ENCODE data around the gene MICU1.
A peak's percentile ranks its signal among the peaks of the same experiment; 100 is the strongest.
"Not testable (repeated sequence)": the region's sequence is repeated elsewhere in the genome, so short reads cannot be mapped to it uniquely, and the experiment has no call there.

The MICU1 gene, protein sequence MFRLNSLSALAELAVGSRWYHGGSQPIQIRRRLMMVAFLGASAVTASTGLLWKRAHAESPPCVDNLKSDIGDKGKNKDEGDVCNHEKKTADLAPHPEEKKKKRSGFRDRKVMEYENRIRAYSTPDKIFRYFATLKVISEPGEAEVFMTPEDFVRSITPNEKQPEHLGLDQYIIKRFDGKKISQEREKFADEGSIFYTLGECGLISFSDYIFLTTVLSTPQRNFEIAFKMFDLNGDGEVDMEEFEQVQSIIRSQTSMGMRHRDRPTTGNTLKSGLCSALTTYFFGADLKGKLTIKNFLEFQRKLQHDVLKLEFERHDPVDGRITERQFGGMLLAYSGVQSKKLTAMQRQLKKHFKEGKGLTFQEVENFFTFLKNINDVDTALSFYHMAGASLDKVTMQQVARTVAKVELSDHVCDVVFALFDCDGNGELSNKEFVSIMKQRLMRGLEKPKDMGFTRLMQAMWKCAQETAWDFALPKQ

DNA sequence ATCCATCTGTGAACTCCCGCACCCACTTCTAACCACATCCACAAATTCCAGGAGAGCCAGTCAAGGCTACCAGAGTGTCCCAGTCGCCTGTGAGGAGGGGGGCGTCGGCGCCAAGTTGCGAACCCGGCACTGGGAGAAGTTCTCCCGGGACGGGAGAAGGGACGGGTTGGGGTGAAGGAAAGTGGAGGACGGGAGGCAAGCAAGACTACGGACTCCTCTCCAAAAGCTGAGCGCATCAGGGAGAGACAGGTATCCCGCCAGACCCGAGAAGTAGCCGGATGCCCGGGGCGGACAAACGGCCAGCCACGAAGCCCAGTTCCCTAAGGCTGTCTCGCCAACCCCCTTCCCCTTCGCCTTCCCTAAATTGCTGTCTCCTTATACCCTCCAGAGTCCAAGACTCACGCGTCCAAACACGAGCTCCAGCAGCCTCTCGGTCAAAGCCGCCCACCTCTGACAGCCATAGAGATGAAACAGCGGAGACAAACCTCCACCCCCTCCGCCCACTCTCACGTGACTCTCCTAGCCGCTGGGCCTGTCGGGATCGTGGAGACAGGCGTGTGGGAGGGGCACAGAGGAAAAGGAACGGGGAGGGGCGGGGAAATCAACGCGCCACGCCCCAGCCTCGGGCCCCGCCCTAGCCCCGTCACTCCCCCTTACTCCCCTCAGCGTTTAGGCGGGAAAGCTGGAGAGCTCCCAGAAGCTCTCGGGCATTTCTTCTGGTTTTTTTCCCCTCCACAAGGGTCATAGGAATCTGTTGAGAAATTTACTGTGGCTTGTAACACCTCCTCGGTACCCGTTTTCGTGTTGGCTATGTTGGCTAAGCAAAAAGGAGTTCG lies at the start of gene MICU1:
MICU1 (minus strand) TSS at position 472 of the 836 bp plus-strand sequence. CDS start 59,286 bp downstream, outside the sequence.
- peak; percentile 93 for DNase-seq

DNA sequence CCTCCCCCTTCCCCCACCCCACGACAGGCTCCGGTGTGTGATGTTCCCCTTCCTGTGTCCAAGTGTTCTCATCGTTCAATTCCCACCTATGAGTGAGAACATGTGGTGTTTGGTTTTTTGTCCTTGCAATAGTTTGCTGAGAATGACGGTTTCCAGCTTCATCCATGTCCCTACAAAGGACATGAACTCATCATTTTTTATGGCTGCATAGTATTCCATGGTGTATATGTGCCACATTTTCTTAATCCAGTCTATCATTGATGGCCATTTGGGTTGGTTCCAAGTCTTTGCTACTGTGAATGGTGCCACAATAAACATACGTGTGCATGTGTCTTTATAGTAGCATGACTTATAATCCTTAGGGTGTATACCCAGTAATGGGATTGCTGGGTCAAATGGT lies 48.3 kb upstream of the MICU1 start:
- not testable (repeated sequence) for DNase-seq

DNA sequence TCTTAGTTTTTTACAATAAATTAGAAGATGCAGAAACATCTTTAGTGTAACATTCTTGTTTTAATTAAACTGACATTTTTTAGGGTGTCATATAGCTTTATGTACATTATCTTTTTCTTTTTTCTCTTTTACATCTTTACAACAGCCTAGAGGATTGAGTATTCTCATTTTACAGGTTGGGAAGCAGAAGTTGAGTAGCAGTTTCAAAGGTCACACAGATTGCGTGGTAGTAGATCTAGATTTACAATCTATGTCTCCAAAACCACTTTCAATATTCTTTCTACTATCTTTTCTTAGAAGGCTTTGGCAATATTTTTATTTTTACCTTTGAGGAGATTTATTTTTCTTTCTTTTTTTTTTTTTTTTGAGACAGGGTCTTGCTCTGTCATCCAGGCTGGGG lies 47.4 kb upstream of the MICU1 start:
- no peak for DNase-seq

DNA sequence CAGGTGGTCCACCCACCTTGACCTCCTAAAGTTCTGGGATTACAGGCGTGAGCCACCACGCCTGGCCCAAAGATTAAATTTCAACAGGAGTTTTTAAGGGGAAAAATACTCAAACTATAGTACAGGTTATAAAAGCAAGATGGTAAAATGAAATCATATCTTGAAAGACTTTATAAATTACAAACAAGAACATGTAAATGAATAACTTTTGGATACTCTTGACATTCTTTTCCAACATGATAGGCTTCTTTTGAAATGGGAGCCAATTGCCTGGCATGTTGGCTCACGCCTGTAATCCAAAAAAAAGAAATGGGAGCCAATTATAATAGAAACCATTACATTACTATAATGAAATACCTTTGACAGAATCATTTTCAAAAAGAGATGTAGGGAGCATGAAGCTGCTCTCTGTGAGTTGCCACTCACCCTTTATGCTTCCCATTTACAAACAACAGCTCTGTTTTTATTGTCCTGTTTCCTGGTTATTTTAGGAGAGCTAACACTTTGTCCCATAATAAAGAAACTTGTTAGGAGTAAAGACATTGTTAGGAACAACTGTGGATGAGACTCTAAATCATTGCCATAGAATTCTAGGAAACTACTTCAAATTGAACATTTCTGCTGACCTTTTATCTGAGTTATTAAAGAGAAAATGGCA lies 41.5 kb upstream of the MICU1 start:
- no peak for DNase-seq

DNA sequence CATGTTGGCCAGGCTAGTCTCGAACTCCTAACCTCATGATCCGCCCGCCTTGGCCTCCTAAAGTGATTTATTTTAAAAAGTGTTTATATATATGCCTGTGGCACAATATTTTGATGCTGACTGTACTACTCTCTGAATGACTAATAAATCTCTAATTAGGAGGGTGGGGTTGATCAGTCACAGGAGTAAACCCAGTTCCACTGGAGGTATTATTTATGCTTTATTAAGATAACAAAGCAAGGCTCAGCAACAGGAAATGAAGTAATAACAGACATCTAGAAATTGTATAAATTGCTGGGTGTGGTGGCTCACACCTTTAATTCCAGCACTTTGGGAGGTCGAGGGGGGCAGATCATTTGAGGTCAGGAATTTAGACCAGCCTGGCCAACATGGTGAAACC lies 40.0 kb upstream of the MICU1 start:
- DNase-seq: no peak

DNA sequence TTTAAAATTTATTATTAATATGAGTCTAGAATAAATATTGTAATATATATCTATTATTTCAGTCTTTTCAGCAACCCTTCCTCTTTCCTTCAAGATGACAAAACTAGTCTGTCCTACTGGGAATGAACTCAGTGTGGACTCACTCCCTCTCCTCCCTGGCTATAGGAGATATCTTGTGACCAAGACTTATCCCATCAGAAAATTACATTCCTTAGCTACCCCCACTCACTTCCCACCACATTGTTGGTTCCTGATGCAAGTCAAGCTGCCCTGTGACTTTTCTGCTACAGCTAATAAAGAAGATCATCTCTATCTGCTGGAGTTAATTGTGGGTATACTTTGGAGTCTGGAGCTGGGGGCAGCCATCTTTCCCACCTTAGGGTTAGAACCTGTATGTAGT lies 38.1 kb upstream of the MICU1 start:
- DNase-seq: no peak

DNA sequence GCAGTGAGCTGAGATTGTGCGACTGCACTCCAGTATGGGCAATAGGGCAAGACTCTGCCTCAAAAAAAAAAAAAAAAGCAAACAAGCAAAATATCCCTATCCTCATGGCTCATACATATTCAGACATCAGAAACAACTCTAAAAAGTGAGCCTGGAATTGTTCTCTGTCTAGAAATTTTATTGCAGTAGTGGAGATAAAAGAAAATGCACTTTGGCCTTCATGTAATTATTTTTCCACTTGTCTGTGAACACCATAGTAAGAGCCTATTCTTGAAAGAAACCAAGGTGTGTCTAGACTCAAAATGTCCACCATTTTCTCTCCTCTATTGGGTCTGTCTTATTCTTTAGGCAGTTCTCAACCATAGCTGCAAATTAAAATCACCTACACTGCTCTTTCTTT lies 35.6 kb upstream of the MICU1 start:
- no peak for DNase-seq

DNA sequence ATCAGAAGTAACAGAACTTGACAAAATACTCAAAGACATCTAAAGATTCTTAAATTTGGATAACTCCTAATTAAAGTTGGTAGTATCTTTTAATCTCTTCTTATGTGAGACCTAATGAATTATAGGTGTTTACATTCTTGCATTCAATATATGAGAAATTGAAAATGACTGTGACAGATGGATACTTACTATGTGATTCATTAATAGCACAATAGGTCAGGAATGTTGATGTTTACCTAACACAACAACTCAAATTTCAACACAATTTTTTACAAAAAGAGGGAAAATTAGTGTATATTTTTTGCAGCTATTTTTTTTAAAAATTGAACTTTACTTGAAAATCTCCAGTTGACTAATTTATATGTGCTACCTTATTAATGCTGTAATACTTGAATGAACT lies 34.3 kb upstream of the MICU1 start:
- DNase-seq: no peak

DNA sequence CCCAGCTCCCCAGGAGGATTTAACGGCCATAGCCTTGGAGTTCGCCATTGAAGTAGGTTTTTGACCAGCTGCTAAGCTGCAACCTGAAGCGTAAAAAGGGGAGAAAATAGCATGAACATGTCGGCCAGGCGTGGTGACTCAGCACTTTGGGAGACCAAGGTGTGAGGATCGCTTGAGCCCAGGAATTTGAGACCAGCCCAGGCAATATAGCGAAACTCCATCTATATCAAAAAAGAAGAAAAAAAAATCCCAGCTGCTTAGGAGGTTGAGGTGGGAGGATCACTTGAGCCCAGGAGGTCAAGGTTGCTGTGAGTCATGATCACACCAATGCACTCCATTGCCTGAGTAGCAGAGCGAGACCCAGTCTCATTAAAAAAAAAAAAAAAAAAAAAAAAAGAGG lies 33.8 kb upstream of the MICU1 start:
- no peak for DNase-seq

DNA sequence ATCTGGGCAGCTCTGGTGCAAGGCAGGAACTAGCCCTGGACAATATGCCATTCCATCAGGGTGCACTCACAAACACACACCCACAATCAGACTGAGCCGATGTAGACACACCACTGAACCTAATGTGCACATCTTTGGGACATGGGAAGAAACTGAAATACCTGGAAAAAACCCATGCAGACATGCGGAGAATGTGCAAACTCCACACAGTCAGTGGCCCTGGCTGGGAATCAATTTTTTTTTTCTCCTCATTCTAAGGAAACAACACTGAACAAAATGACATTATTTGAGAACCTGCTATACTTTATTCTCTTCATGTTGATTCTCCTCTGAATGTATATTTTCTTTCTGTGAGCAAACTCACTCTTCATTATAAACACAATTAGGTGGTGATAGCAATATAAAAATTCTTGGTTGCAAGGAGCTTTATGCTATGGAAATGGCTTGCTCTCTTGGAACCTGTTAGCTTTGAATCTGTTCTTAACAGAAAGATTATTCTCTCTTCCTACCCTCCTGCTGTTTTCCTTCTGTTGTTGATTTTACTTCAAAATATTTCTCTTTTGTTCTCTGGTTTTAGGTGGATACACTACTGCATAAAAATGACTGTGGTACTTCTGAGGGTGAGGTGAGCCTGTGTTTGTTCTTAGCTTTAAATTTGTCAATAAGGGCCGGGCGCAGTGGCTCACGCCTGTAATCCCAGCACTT lies 33.0 kb upstream of the MICU1 start:
- no peak for DNase-seq

DNA sequence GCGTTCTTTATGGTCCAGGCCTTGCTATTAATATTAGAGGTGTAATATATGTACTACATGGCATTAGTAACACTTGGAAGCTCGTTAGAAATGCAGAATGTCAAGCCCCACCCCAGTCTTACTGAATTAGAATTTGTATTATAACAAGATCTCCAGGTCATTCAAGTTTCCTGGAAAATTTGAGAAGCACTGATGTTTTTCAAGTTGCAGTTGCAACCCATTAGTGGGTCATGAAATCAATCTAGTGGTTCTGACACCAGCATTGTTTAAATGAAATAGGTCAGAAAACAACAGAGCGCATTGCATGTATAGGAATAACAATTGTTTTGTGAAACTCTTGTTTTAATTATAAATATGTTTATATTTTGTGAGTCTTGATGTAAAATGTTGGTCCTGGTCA lies 28.8 kb upstream of the MICU1 start:
- DNase-seq: no peak

DNA sequence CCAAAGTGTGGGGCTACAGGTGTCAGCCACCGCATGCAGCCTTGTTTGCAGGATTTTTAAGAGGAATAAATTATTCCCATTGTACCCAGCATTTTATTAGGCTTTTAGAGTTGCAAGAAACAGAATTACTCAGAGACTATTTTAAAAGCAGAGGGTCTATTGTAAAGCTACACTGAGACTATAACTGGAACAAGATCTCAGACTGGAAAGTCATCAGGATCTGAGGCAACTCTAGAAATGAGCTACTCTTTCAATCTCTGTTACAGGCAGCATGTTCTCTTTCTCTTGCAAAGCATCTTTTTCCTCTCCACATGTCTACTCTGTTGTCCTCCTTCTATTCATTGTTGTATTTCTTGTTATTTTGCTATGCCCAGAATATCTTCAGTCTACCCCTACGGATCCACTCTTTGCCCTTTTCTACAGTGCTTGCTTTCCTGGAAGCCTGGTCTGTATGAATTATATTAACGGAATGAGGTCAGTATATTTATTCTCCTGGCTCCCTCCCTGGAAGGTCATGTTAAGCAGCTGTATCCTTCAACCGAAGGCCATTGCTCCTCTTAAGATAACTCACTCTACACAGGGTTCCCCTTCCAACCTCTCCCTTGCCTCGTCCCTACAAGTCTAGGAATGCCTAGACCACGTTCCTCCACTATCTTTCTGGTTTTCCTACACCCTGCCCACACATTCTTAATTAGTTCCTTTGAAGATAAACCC lies 27.7 kb upstream of the MICU1 start:
- DNase-seq: no peak

DNA sequence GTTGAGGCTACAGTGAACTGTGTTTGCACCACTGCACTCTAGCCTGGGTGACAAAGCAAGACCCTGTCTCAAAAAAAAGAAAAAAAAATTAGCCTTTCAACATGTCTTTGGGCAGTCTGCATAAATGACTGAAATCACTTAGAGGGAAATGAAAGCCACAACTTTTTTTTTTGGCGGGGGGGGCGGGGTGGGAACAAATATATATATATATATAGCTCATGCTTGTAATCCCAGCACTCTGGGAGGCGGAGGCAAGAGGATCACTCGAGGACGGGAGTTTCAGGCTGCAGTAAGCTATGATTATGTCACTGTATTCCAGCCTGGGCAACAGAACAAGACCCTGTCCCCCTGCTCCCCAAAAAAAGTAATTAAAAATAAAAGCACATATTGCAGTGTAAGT lies 23.4 kb upstream of the MICU1 start:
- no peak for DNase-seq

DNA sequence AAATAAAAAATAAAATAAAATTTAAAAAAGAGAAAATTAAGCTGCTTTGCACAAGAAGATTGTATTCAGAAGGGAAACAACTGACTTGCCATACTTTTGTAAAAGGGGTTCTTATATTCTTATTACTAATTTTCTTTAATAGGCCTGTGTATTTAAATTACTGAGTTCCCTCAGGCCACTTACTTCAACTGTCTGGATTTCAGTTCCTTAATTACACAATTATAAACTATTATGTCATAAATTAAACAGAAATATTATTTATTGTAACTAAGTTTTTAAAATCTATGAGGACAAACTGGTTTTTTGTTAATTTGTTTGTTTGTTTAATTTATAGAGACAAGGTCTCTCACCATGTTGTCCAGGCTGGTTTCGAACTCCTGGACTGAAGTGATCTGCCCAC lies 22.4 kb upstream of the MICU1 start:
- DNase-seq: no peak

DNA sequence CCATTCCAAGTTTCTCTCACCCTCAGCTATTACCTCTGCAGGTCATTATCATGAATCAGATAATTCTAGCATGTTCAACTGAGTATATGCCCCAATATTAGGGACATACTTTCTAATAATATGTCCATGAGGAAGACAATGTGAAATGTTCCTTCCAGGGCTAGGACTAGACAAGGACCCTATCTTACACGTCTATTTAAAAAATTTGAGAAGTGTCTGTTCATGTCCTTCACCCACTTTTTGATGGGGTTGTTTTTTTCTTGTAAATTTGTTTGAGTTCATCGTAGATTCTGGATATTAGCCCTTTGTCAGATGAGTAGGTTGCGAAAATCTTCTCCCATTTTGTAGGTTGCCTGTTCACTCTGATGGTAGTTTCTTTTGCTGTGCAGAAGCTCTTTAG lies 21.1 kb upstream of the MICU1 start:
- not testable (repeated sequence) for DNase-seq

DNA sequence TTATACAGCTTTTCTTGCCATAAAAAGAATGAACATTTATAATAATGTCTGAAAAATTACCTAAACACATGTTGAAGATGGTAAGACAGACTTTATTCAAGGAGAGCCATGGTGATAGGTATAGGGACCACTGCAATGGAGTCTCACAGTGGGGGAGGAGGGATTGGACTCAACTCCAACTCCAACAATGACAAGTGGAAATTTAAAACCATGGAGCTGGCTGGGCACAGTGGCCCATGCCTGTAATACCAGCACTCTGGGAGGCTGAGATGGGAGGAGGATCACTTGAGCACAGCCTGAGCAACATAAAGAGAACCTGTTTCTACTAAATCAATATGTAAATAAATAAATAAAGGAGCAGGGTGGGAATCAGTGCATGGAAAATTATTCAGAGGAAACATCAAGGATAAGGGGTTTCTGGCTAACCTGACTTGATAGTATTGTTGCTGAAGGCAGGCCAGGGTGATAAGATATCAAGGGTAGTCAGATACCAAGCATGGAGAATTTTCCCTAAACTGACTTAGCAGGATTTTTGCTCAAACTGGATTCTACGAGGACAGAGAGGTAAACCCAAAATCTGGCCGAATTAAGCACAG lies 19.5 kb upstream of the MICU1 start:
- DNase-seq: no peak

DNA sequence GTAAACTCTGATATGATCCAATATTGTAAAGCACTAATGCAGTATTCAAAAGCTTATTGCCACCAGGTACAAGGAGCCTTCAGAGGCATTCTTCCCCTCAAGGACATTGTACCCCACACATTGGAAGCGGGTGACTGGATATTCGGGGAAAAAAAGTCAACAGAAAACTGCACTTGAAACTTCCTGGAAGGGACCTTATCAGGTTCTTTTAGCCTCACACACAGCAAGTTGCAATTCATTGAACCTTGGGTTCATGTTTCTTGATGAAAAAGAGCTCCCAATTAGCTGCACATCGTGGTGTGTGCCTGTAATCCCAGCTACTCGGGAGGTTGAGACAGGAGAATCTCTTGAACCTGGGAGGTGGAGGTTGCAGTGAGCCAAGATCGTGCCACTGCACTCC lies 16.4 kb upstream of the MICU1 start:
- DNase-seq: no peak

DNA sequence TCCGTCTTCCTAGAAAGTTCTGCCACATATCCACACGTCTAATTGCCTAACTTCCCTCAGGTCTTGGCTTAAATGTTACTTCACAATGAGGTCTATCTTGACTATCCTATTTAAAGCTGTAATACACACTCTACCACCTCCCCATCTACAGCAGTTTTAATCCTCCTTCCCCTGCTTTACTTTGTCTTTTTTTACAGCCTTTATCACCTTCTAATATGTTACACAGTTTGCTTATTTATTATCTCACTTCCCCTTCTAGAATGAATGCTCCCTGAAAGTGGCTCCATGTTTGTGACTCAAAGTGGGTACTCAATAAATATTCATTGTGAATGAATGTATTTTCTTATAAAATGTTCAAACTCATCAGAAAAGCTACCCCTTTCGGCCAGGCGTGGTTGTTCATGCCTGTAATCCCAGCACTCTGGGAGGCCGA lies 13.6 kb upstream of the MICU1 start:
- no peak for DNase-seq

DNA sequence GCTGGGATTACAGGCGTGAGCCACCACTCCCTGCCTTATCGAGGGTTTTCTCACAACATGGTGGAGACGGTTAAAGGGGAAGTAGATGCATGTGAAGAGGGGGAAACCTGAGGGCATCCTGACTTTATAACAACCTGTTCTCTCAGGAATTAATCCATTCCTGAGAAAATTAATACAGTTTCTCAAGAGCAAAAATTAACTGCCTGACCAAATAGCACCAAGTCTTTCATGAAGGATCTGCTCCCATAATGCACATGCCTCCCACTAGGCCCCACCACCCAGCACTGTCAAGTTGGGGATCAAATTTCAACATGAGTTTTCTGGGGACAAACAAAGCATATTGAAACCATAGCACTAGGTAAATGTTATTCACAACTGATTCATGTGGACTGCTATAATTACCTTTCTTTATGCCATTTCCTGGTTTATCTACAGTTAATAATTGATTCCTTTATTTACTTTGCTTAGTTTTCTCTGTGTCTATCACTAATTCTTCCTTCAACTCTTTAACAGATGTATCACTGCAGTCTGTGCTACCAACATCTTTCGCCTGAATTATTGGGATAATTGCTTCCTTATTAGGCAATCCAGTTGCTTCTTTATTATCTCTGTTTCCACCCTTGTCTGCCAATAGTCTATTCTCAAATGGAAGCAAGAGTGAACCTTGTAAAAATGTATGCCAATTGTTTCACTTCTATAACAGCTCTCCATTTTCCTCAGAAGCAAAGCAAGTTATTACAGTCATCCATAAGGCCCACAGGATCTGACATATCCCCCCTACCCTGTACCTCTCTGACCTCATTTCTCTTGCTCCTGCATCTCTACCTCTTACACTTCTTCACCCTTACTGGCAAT lies 12.9 kb upstream of the MICU1 start:
- DNase-seq: no peak

DNA sequence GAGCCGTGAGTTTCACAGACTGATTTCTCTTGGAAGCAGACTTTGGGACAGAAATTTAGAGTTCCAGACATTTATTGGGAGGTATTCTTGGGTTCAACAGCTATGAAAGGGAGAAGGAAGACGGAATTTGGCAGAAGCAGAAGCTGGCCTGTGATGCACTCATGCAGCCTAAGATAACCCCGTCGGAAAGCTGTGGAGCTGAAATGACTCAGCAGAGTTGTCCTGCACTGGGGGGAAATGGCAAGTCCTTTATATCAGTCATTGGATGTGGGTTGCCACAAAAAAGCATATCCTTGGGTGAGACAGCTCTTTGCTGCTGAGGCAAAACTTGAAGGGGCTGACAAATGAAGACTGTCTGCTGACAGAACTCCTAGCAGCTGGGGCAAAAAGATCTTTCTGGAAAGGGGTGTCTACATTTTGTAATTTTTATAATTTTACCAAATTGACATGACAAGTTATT lies 11.5 kb upstream of the MICU1 start:
- peak; percentile 9 for DNase-seq

DNA sequence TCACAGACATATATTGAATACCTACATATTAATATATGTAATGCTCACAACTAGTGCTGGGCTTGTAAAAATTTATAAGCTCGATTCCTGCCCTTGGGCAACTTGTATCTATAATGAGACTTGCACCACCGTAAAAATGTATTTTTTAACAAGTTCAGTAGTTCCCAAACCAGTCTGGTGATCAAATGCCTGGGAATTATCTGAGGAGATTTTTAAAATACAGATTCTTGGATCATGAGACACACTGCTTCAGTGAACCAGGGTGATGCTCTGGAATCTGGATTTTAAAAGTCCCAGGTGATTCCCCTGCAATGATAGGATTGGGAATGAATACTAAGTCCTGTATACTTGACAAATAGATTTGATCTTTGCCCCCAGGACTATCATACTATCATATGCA lies 4.3 kb upstream of the MICU1 start:
- no peak for DNase-seq

All from CD4-positive, alpha-beta T cell treated with Interleukin-21 for 1 hour (primary cell).